HG03457 (cell line): Measurements from ENCODE around the gene BAX.

Experiments
- ATAC-seq: cut with Tn5 transposase; IDR thresholded peaks from one replicate; pipeline ENCODE4 v1.9.1; 2021; ENCODE audit warnings: moderate number of reproducible peaks; ENCODE audit not compliant: unreplicated experiment

Gene BAX

DNA sequence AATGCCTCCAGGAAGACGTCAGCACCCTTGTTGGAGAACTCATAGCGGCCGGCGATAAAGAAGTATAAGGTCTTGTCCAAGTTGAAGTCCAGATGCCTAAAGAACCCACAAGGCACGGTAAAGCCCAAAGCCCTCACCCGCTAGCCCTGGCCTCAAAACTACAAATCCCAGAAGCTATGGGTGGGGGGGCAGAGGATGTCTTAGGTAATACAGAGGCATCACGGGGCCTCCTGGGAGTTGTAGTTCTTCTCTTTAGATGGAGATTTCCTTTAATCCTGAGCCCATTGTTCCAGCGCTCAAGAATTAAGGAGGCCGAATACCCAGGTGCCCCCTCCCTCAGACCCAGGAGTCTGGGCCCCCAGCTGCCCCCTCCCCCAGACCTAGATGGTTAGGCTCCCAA lies 27.6 kb downstream of the BAX start:
- no peak for ATAC-seq

DNA sequence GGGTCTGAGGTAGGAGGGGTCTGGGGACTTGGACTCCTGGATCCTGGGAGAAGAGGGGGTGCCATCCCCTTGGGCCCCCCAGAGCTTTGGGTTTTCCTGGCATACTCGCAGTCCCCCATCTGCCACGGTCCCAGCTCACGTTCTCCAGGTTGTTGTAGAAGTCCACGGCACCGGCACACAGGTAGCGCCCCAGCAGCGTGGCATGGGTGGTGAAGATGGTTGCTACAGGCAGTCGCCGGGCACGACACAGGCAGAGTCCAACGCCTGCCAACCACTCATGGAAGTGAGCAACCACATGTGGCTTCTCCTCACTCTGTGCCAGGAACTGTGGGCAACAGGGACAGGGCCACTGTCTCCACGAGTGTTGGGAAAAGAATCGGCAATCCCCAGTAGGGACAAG lies 31.0 kb downstream of the BAX start:
- no peak for ATAC-seq

DNA sequence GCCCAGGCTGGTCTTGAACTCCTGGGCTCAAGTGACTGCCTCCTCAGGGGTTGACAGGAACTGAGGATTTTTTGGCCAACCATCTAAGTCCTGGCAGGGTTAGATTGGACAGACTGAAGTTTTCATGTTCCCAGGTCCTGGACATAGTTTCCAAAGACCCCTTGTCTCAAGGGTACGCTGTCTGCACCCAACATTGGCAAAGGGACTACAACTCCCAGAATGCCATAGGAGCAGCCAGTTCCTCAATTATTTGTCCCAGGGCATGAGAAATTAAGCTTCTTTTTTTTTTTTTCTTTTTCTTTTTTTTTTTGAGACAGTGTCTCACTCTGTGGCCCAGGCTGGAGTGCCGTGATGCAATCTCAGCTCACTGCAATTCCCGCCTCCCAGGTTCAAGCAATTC lies 31.5 kb downstream of the BAX start:
- no peak for ATAC-seq

DNA sequence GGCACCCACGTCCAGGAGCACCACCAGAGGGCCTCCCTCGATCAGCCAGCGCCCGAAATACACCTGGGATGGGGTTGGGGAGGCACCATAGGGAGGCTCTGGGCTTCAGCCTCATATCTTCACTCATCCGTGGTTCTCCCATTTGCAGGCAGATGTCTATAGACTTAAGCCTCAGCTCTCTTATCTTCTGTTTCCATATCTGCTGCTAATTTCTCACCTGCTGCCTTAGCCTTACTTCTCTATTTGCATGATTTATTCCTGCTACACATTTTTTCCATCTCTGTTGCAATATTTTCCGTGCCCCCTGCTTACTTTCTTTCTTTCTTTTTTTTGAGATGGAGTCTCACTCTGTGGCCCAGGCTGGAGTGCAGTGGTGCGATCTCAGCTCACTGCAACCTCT lies 32.6 kb downstream of the BAX start:
- ATAC-seq, result no peak

DNA sequence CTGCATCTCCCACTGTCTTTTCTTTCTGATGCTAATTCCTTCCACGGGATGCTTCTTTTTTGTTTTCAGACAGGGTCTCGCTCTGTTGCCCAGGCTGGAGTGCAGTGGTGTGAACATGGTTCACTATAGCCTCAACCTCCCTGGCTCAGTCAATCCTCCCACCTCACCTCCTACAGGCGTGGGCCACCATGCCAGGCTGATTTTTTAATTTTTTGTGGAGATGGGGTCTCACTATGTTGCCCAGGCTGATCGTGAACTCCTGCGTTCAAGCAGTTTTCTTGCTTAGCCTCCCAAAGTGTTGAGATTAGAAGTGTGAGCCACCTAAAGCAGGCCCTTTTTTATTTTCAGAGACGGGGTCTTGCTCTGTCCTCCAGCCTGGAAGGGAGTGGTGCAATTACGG lies 33.6 kb downstream of the BAX start:
- no peak for ATAC-seq

DNA sequence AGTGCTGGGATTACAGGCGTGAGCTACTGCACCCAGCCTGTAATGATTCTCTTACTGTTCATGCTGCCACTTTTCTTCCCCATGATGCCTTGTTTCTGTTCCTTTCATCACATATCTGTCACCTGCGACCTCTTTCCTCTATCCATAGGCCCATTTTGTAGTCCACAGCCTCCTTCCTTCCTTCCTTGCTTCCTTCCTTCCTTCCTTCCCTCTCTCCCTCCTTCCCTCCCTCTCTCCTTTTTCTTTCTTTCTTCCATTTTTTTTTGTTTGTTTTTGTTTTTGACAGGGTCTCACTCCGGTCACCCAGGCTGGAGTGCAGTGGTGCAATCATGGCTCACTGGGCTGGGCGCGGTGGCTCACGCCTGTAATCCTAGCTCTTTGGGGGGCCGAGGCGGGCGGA lies 34.2 kb downstream of the BAX start:
- ATAC-seq, result no peak

DNA sequence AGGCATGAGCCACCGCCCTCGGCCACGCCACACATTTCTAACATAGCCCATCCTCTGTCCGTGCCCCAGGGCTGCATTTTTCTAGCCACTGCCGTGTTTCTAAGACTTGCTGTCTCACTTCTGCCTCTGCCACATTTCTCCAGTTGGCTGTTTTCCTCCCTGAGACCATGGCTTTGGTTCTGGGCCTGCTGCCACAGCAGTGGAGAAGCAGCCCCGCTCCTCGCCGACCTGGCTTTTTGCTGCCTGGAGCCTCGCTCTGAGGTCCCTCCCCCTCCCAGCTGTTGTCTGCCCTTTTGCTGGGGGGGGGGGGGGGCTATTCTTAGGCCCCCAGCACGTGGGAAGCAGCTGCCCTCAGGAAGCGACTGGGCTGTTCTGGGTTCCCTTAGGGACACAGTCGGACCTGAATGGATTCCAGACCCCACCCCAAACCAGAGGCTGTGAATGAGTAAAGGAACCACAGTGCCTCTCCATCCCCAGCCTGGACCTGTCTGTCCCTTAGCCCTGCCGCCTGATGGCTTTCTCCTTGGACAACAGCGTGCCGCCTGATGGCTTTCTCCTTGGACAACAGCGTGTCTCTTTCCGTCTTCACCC lies 35.1 kb downstream of the BAX start:
- ATAC-seq, result no peak

DNA sequence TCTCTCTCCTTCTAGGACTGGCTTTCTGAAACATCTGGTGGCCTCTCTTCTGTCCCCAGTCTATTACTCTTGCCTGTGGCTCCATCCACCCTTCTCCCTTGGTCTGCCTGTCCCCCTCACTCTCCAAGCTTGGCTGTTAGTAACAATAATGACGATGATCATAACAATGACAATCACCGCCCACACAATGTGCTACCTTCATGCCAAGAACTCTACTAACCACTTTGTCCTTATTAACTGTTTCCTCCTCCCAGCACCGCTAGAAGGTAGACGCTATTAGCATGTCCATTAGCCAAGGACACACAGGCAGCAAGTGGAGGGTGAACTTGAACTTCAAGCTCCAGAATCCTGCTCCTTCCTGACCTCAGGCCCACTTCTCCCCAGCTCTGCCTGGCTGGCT lies 35.7 kb downstream of the BAX start:
- ATAC-seq, result no peak

DNA sequence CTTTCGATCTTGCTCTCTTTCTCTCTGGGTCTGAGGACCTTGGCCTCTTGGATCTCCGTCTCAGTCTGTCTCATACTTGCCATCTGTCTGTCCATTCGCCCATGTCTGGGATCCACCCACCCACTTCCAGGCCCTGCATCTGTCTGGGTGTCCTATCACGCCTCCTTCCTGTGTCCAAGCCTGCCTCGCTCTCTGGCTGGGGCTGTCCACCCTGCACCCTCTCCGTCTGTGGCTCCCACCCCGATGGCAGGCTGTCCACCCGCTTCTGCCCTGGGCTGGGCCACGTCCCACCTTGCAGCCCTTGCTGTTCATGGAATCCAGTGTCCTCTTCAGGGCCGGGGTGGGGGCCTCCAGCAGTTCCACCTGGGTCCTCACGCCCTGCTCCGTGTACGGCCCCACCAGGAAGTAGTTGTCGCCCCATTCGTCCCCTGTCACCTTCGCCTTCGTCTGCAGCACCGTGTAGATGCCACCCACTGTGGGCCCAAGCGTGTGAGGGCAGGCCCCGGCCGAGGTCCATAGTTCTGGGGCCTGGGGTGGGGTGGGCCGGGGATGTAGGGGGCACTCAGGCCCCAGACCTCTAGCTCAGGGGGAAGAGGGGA lies 36.4 kb downstream of the BAX start:
- no peak for ATAC-seq

DNA sequence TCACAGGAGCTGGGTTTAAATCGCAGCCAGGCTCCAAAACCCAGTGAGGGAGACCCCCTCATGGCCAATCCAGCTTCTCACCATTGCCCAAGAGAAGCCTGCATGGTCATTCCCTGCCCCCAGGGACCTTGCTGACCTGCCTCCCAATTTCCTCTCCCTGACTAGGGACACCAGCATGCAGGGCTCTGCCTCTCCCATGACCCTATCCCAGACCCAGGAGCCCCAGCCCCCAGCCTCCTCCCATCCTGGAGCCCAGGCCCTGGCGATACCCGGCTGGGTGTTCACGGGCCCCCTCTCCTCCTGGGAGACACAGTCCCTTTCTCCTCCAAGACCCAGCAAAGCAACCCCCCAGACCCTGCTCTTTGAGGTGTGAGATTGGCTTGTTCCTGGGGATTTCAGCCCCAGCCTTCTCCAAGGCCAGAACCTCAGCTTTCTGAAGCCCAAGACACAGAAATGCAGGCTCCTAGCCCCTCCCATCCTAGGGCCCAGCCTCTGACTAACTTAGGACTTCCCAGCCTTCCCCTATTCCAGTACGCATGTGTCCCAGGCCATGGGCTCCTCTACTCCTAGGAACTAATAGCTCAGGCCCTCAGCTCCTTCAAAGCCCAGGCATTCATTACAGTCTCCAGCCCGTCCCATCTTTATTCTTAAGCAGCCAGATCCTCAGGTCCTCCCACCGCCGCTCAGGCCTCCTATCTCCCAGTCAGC lies 37.4 kb downstream of the BAX start:
- no peak for ATAC-seq

DNA sequence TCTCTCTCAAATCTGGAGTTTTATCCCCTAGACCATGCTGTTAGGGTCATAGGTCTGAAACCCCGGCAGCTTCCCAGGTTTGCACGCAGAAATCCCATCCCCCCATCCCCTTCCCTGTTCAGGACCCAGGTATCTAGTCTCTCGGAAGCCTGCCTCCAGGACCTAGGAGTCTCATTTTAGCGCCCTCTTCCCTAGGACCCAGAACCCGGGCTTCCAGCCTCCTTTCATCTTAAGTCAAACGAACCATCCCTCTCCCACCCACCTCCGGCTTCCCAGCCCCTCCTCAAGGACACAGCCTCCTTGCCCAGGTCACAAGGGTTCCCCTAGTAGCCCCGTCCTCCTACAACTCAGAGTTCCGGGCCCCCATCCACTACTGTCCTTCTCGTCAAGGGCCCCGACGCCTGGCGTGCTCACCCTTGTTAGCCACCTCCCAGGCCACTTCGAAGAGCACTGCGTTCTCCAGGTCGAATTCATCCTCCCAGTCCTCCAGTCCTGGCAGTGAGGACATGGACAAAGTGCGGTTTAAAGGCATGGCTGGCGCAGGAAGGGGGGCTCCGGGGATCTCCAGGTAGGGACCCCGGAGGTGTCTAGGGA lies 38.0 kb downstream of the BAX start:
- ATAC-seq, result no peak

DNA sequence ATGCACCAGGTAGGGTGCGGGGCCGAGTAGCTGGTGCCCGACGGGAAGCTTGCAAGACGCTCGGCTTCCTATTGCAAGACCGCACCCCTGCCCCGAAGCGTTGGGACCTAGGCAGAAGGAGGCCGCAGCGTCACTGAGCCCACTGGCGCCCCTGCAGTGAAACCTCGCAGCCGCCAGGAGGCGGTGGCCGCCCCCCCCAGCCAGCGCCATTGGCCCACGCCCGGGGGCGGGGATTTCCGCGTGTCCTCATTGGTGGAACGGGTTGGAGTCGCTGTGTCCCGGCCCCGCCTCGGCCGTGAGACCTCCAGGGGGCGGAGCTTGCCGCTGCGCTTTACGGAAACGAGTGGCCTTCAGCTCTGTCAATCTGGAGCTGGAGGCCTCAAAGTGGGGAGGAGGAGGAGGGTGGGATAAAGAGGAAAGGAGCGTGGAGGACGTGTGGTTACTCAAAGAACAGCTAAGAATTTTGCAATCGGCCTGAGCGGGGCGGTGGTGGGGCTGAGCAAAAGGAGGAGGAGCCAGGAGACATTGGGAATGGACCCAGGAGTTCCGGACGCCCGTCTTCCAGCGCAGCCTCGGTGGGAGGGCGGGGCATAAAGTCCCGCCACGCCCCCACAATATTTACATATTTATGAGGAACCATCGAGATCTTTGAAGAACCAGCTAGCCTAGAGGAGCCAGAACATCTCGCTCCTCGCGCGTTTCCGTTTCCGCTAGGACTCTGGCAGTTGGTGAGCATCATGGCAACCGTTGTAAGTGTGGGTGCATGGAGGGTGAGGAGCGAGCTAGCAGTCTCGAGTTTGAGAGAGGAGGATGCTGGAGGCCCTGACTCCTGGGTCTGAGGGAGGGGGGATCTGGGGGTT lies 38.7 kb downstream of the BAX start, which contains the start of the genes GYS1 and RUVBL2:
GYS1 (minus strand) TSS at position 135 of the 860 bp plus-strand sequence. CDS start 197 bp downstream, outside the sequence.
RUVBL2 (plus strand) TSS at position 713 of the 860 bp plus-strand sequence; CDS start at position 738, 25 bp downstream.
- peak; percentile 68 for ATAC-seq

DNA sequence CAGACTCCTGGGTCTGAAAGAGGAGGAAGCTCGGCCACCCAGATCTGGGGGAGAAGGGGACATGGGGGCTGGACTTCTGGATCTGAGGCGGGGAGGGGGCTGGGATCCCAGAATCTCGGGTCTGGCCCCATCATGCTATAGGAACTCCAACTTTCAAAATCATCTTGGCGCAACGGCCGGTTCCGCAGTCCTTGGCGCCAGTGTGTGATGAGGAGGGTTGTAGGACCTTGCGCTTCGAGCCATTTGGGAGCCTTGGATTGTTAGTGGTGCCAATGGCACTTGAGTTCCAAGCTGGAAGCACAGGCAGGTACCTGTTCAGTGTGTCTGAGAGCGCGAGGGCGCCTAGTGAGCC lies 39.3 kb downstream of the BAX start:
- no peak for ATAC-seq

DNA sequence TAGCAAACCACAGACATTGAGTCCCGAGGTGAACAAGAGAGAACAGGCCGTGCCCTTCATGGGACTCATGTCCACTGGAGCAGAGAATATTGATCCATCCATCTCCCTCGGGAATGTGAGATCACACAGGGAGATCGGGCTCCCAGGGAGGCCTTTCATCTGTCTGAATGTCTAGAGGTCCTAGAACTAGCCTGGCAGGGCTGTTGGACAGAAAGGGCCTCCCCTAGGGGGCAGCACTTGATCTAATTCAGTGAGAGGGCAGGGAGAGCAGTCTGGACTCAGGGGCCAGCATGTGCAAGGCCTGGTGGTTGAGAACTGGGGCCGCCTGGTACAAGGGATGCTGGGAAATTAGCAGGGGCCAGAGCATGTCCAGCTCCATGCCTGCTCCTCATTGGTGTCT lies 43.3 kb downstream of the BAX start:
- no peak for ATAC-seq

DNA sequence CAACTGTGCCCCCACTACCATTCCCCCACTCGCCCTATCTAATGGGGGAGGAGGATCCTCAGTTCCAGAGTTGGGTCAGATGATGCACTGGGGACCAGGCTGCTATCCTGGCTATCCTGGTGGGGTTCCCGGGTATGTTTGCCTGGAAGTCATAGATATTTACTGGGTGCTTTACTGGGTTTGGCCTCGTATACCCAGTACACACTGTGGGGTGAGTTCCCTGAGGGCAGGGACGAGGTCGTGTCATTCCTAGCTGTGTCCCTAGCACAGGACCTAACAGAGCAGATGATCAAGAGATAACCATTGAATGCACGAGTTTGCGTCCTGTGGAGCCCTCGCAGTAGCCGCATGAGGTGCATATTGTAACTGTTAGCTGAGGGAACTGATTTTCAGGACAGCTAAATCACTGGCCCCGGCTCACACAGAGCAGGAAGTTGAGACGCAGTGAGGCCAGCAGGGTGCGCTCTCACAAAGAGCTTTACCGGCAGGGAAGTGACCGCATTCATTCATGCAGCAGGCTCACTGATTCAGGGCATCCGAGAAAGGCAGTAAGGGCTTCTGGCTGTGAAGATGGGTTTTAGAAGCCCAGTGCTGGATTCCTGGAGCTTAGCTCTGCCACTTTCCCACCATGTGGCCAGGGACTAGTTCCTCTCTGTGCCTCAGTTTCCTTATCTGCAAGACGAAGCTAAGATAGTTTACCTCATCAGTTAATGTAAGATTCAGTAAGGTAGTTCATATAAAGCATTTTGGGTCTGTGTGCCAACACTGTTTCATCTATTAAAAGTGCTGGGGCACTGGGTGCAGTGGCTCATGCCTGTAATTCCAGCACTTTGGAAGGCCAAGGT lies 45.0 kb downstream of the BAX start:
- no peak for ATAC-seq

DNA sequence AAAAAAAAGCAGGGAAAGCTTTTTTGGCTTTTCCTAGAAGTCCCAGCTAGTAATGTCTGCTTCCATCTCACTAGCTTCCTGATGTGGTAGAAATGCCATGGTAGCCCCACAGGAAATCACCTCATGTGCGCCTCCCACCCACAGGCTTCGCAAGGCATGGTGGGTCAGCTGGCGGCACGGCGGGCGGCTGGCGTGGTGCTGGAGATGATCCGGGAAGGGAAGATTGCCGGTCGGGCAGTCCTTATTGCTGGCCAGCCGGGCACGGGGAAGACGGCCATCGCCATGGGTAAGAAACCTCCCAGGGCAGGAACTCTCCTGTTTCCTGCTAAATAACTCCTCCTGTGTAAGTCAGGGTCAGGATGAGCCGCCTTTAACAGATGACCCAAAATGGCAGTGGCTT lies 49.5 kb downstream of the BAX start:
- no peak for ATAC-seq

DNA sequence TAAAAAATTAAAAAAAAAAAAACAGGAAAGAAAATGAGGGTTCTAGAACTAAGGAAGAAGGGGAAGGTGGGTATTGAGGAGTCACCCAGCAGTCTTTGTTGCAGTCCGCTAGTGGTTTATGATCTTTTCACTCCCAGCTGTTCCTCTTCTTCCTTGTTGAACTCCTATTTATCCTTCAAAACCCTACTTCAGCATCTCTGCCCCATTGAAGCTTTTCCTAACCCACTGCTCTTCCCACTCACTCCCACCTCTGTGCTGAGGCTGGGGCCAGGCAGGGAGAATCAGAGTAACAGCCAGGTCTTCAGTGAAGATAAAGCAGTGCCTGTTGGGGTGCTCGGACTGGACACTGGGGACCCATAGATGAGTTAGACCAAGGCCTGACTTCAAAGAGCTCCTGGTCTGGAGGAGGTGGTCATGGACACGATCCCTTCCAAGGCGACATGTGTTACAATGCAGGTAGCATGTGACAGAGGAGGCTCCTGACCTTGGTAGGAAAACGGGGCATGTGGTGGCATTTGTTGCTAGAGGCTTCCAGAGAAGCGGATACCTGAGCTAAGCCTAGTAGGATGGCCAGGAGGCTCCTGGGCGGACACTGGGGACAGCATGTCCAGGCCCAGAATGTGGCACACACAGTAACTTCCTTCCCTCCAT lies 50.4 kb downstream of the BAX start:
- ATAC-seq, result no peak

DNA sequence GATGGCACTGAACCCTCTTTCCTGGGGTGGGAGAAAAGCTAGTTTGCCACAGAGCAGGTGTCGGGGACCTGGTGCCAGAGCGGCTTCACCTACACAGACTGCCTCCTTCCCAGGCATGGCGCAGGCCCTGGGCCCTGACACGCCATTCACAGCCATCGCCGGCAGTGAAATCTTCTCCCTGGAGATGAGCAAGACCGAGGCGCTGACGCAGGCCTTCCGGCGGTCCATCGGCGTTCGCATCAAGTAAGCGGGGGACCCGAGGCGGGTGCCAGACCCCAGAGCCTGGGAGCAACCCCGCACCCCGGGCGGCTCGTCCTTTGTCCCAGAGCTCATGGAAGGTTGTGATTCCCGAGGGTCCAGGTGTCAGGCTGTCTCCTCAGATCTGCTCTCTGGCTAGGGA lies 52.2 kb downstream of the BAX start:
- ATAC-seq, result no peak

DNA sequence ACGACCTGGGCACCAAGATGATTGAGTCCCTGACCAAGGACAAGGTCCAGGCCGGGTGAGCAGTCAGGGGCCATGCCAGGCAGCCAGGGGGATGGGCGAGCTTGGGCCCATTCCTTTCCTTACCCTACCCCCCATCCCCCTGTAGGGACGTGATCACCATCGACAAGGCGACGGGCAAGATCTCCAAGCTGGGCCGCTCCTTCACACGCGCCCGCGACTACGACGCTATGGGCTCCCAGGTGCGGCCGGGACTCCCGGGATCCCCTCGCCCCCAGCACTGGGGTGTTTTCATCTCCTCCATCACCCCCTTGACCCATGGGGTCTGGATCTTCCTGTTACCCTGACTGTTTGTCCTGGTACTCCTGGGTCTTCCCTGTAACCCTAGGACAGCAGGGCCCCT lies 55.2 kb downstream of the BAX start:
- no peak for ATAC-seq

DNA sequence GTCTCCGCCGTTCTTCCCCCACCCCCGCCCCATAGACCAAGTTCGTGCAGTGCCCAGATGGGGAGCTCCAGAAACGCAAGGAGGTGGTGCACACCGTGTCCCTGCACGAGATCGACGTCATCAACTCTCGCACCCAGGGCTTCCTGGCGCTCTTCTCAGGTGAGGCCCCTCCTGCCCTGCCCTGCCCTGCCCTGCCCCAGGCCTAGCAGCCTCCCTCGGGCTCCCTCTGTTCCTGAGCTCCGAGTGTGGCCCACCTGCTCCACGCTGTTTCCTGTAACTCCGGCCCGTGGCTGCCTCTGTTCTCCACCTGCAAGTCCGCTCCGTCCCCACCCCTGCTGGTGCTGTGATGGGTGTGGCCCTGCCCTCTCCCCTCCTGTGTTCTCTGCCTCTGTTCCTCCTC lies 55.8 kb downstream of the BAX start:
- ATAC-seq, result no peak
